HEK293T (cell line): ENCODE measurements around the gene CPSF4L.

ENCODE experiments used
- BHLHE40 ChIP-seq: fragments of 450-650 bp; IDR thresholded peaks from 2 replicates; pipeline ENCODE4 v1.6.1; 2016; ENCODE audit warnings: mild to moderate bottlenecking, moderate library complexity, borderline replicate concordance
- ELF4 ChIP-seq: fragments of 450-650 bp; IDR thresholded peaks from 2 replicates; pipeline ENCODE4 v1.6.1; 2017; ENCODE audit warnings: antibody characterized with exemption
- FOXA1 ChIP-seq: fragments of 450-650 bp; IDR thresholded peaks from 2 replicates; pipeline ENCODE4 v1.6.1; 2016; ENCODE audit warnings: mild to moderate bottlenecking
- FOXK2 ChIP-seq: fragments of 450-650 bp; IDR thresholded peaks from 2 replicates; pipeline ENCODE4 v1.6.1; 2016; ENCODE audit warnings: mild to moderate bottlenecking
- FOXM1 ChIP-seq: fragments of 450-650 bp; IDR thresholded peaks from 2 replicates; pipeline ENCODE4 v1.6.1; 2017; ENCODE audit warnings: mild to moderate bottlenecking, borderline replicate concordance
- HDGF ChIP-seq: fragments of 450-650 bp; IDR thresholded peaks from 2 replicates; pipeline ENCODE4 v1.6.1; 2017; ENCODE audit warnings: antibody characterized with exemption, borderline replicate concordance
- L3MBTL2 ChIP-seq: fragments of 450-650 bp; conservative IDR thresholded peaks from 2 replicates; pipeline ENCODE4 v1.6.1; 2016; ENCODE audit warnings: mild to moderate bottlenecking
- NFRKB ChIP-seq: fragments of 450-650 bp; IDR thresholded peaks from 2 replicates; pipeline ENCODE4 v1.6.1; 2016; ENCODE audit warnings: mild to moderate bottlenecking, moderate library complexity
- PKNOX1 ChIP-seq: fragments of 450-650 bp; IDR thresholded peaks from 2 replicates; pipeline ENCODE4 v1.6.1; 2016
- SP1 ChIP-seq: fragments of 450-650 bp; IDR thresholded peaks from 2 replicates; pipeline ENCODE4 v1.6.1; 2017
- SUZ12 ChIP-seq: fragments of 450-650 bp; IDR thresholded peaks from 2 replicates; pipeline ENCODE4 v1.6.1; 2016; ENCODE audit warnings: mild to moderate bottlenecking
- TARDBP ChIP-seq: fragments of 450-650 bp; IDR thresholded peaks from 2 replicates; pipeline ENCODE4 v1.6.1; 2016
- ZNF384 ChIP-seq: fragments of 450-650 bp; IDR thresholded peaks from 2 replicates; pipeline ENCODE4 v1.6.1; 2016

- TF ChIP-seq FOXK2: no peak
- no peak for TF ChIP-seq HDGF
- no peak for TF ChIP-seq SP1
- TF ChIP-seq PKNOX1: no peak
- TF ChIP-seq BHLHE40: no peak
- no peak for TF ChIP-seq ELF4
- TF ChIP-seq NFRKB: no peak
- no peak for TF ChIP-seq SUZ12
- TF ChIP-seq ZNF384: no peak
- TF ChIP-seq TARDBP: no peak
- TF ChIP-seq FOXA1: no peak
- no peak for TF ChIP-seq FOXM1
- TF ChIP-seq L3MBTL2: no peak
These were observed 62.8 kb downstream of the CPSF4L start for GRCh38 chr17:73198930-73199260.
